ENCODE measurements around the gene MUC16.

MUC16 gene

GRCh38 chr19:9008667-9009066 is 1.5 kb downstream of the MUC16 start:
- DNase-seq: no peak

GRCh38 chr19:9000933-9001332 is 9.3 kb downstream of the MUC16 start:
- DNase-seq: no peak

- no peak for DNase-seq
Observed at GRCh38 chr19:8988204-8988603, 22.0 kb downstream of the MUC16 start.

GRCh38 chr19:8986296-8986695 is 23.9 kb downstream of the MUC16 start:
- DNase-seq: no peak

- no peak for DNase-seq
Observed at GRCh38 chr19:8973501-8974091, 36.6 kb downstream of the MUC16 start.

- DNase-seq: no peak
Observed at GRCh38 chr19:8965887-8966286, 44.3 kb downstream of the MUC16 start.
